H1 (cell line): ENCODE data around the gene TMUB1. TPM values are rescaled to one million over a fixed set of nuclear protein-coding genes. Genes with fewer than 3 reads are reported as not detected.

Experiments
- CTCF ChIA-PET: fragments of 300-600 bp; sonication (Branson Sonifier 250); formaldehyde crosslinking; loops from one replicate; lab custom pipeline; 2021; ENCODE audit not compliant: partially characterized antibody; lab: Charles Lee
- POLR2A ChIA-PET: fragments of 300-600 bp; sonication (Branson Sonifier 250); formaldehyde crosslinking; loops from one replicate; lab custom pipeline; 2021; ENCODE audit warnings: inconsistent platforms; ENCODE audit not compliant: partially characterized antibody; lab: Charles Lee
- DNase-seq, 2 experiments: peaks; one replicate each; pipeline versions ENCODE4 v3.0.0 to v3.0.0-alpha.2; 2010 to 2022; ENCODE audit warnings: low spot score in 2 of 2, low read depth in 1 of 2, mixed read lengths in 1 of 2
- FAIRE-seq: peaks from 2 replicates; lab custom pipeline; 2011; peaks lifted over from hg19 to GRCh38; lab: Jason Lieb, UNC
- H2AFZ ChIP-seq: 2 replicates; pipeline ENCODE4 v1.8.1; 2012; ENCODE audit warnings: low read length, inconsistent platforms
- H2AK5ac ChIP-seq: 2 replicates; pipeline ENCODE4 v1.6.1; 2013; ENCODE audit warnings: low read depth, low read length
- H2BK120ac ChIP-seq: replicated peaks from 2 replicates; pipeline ENCODE3; 2013; ENCODE audit warnings: low read depth, low read length, inconsistent platforms
- H2BK12ac ChIP-seq: 2 replicates; pipeline ENCODE4 v1.6.1; 2013; ENCODE audit warnings: low read depth, low read length
- H2BK15ac ChIP-seq: 2 replicates; pipeline ENCODE4 v1.6.1; 2013; ENCODE audit warnings: low read length
- H2BK20ac ChIP-seq: 2 replicates; pipeline ENCODE4 v1.6.1; 2013; ENCODE audit warnings: low read length
- H2BK5ac ChIP-seq: 2 replicates; pipeline ENCODE4 v1.6.1; 2013; ENCODE audit warnings: low read depth, low read length
- H3K14ac ChIP-seq: 2 replicates; pipeline ENCODE4 v1.6.1; 2013; ENCODE audit warnings: inconsistent platforms; ENCODE audit not compliant: insufficient read length
- H3K18ac ChIP-seq: 2 replicates; pipeline ENCODE4 v1.6.1; 2013; ENCODE audit warnings: low read length; ENCODE audit errors: extremely low read depth
- H3K23ac ChIP-seq: 2 replicates; pipeline ENCODE4 v1.6.1; 2013; ENCODE audit warnings: inconsistent platforms; ENCODE audit not compliant: insufficient read length
- H3K23me2 ChIP-seq: 2 replicates; pipeline ENCODE4 v1.6.1; 2013; ENCODE audit warnings: low read depth, low read length
- H3K27ac ChIP-seq: 2 replicates; pipeline ENCODE4 v1.6.1; 2011; ENCODE audit warnings: low read depth, low read length, inconsistent platforms
- H3K27me3 ChIP-seq, 4 experiments: replicated peaks in 1 of 4; 1 replicate in 1 of 4; 2 replicates in 3 of 4; pipeline versions ENCODE4 v1.6.1 to v1.8.1; 2011 to 2013; ENCODE audit warnings: low read length in 3 of 4, mild to moderate bottlenecking in 3 of 4, inconsistent platforms in 2 of 4, mixed read lengths in 2 of 4, moderate library complexity in 1 of 4; ENCODE audit not compliant: control insufficient read depth in 3 of 4, insufficient read depth in 3 of 4; ENCODE audit errors: extremely low read depth in 1 of 4
- H3K36me3 ChIP-seq, 4 experiments: 2 replicates each; pipeline versions ENCODE4 v1.6.1 to v1.8.1; 2011 to 2013; ENCODE audit warnings: mild to moderate bottlenecking in 4 of 4, low read length in 3 of 4, moderate library complexity in 2 of 4, control low read depth in 1 of 4, inconsistent platforms in 1 of 4; ENCODE audit not compliant: insufficient read depth in 4 of 4, control insufficient read depth in 2 of 4
- H3K4ac ChIP-seq: replicated peaks from 2 replicates; pipeline ENCODE3; 2013; ENCODE audit warnings: low read length, low read depth, mixed read lengths, inconsistent platforms; ENCODE audit not compliant: insufficient read length
- H3K4me1 ChIP-seq, 4 experiments: replicated peaks in 1 of 4; 1 replicate in 1 of 4; 2 replicates in 3 of 4; pipeline versions ENCODE4 v1.6.1 to v1.8.1; 2011 to 2013; ENCODE audit warnings: low read length in 3 of 4, inconsistent platforms in 2 of 4, mixed read lengths in 1 of 4; ENCODE audit not compliant: insufficient read depth in 4 of 4, control insufficient read depth in 3 of 4
- H3K4me2 ChIP-seq, 2 experiments: 2 replicates each; pipeline versions ENCODE4 v1.6.1 to v1.8.1; 2011 to 2013; ENCODE audit warnings: low read depth in 2 of 2, low read length in 2 of 2, control low read depth in 1 of 2, inconsistent platforms in 1 of 2, mild to moderate bottlenecking in 1 of 2; ENCODE audit not compliant: insufficient read depth in 1 of 2
- H3K4me3 ChIP-seq, 4 experiments: fragments of 200-600, 300-600 bp in 1 of 4; sonication (generic), shearing (Covaris generic), sonication (Bioruptor Twin) in 1 of 4; 2 replicates each; pipeline versions ENCODE4 v1.5.1 to v1.8.1; 2011 to 2016; ENCODE audit warnings: low read length in 4 of 4, low read depth in 3 of 4, control low read depth in 2 of 4, inconsistent platforms in 2 of 4, mild to moderate bottlenecking in 2 of 4, mixed read lengths in 1 of 4, moderate library complexity in 1 of 4; ENCODE audit not compliant: insufficient read depth in 2 of 4; ENCODE audit errors: extremely low read depth in 1 of 4
- H3K56ac ChIP-seq: replicated peaks from 2 replicates; pipeline ENCODE3; 2013; ENCODE audit warnings: low read depth, mild to moderate bottlenecking, mixed read lengths, low read length, inconsistent platforms; ENCODE audit not compliant: insufficient read length
- H3K79me1 ChIP-seq: 2 replicates; pipeline ENCODE4 v1.6.1; 2013; ENCODE audit warnings: low read depth, low read length, control low read depth
- H3K79me2 ChIP-seq, 2 experiments: 2 replicates each; pipeline versions ENCODE4 v1.6.1 to v1.8.1; 2012 to 2013; ENCODE audit warnings: low read length in 2 of 2, mild to moderate bottlenecking in 2 of 2, inconsistent platforms in 1 of 2; ENCODE audit not compliant: insufficient read depth in 2 of 2, control insufficient read depth in 1 of 2
- H3K9ac ChIP-seq, 4 experiments: replicated peaks in 1 of 4; 1 replicate in 1 of 4; 2 replicates in 3 of 4; pipeline versions ENCODE4 v1.6.1 to v1.8.1; 2011 to 2013; ENCODE audit warnings: low read depth in 3 of 4, low read length in 3 of 4, control low read depth in 2 of 4, mild to moderate bottlenecking in 2 of 4, moderate library complexity in 2 of 4, inconsistent platforms in 1 of 4; ENCODE audit errors: extremely low read depth in 1 of 4
- H3K9me3 ChIP-seq, 2 experiments: 2 replicates each; pipeline versions ENCODE4 v1.6.1 to v1.8.1; 2012 to 2013; ENCODE audit warnings: mild to moderate bottlenecking in 2 of 2, moderate library complexity in 2 of 2, control low read depth in 1 of 2, inconsistent platforms in 1 of 2, low read depth in 1 of 2, low read length in 1 of 2, mixed read lengths in 1 of 2; ENCODE audit not compliant: insufficient read depth in 2 of 2
- H4K20me1 ChIP-seq, 2 experiments: replicated peaks in 1 of 2; 2 replicates each; pipeline versions ENCODE3 to v1.8.1; 2011 to 2013; ENCODE audit warnings: inconsistent platforms in 2 of 2, low read length in 2 of 2, mild to moderate bottlenecking in 1 of 2; ENCODE audit not compliant: insufficient read depth in 2 of 2, control insufficient read depth in 1 of 2
- H4K5ac ChIP-seq: 2 replicates; pipeline ENCODE4 v1.6.1; 2013; ENCODE audit warnings: low read length, low read depth, mixed read lengths, inconsistent platforms; ENCODE audit not compliant: insufficient read length
- H4K8ac ChIP-seq: 2 replicates; pipeline ENCODE4 v1.8.0; 2013; ENCODE audit warnings: mild to moderate bottlenecking, moderate library complexity, low read length, inconsistent platforms; ENCODE audit not compliant: insufficient read depth; ENCODE audit errors: extremely low read depth
- H4K91ac ChIP-seq: replicated peaks from 2 replicates; pipeline ENCODE3; 2013; ENCODE audit warnings: low read length, mixed read lengths, inconsistent platforms; ENCODE audit not compliant: insufficient read length
- CEBPB ChIP-seq: IDR thresholded peaks from 2 replicates; pipeline ENCODE4 v1.6.1; 2012; ENCODE audit warnings: low read depth, low read length
- CHD2 ChIP-seq: IDR thresholded peaks from 2 replicates; pipeline ENCODE4 v1.6.1; 2012; ENCODE audit warnings: low read length, improper control_type of control experiment
- CTCF ChIP-seq, 3 experiments: IDR thresholded peaks; 1 replicate in 2 of 3; 2 replicates in 1 of 3; pipeline versions ENCODE4 v1.5.1 to v1.6.1; 2011; ENCODE audit warnings: low read length in 3 of 3, mild to moderate bottlenecking in 3 of 3, inconsistent platforms in 2 of 3, low read depth in 1 of 3, moderate library complexity in 1 of 3; ENCODE audit not compliant: insufficient read depth in 1 of 3; ENCODE audit errors: control extremely low read depth in 1 of 3
- E2F6 ChIP-seq: IDR thresholded peaks from 2 replicates; pipeline ENCODE4 v1.6.1; 2012; ENCODE audit warnings: inconsistent platforms
- HDAC2 ChIP-seq, 2 experiments: fragments of 300-600 bp in 1 of 2; sonication (generic) in 1 of 2; IDR thresholded peaks; 2 replicates each; pipeline ENCODE4 v1.6.1; 2011 to 2012; ENCODE audit warnings: low read depth in 2 of 2, low read length in 2 of 2, mild to moderate bottlenecking in 2 of 2, moderate library complexity in 2 of 2, borderline replicate concordance in 1 of 2, inconsistent platforms in 1 of 2
- POU5F1 ChIP-seq: IDR thresholded peaks from 2 replicates; pipeline ENCODE4 v1.6.1; 2011; ENCODE audit warnings: low read depth, mild to moderate bottlenecking, low read length, moderate library complexity
- RXRA ChIP-seq: IDR thresholded peaks from 2 replicates; pipeline ENCODE4 v1.6.1; 2011; ENCODE audit warnings: low read depth, mild to moderate bottlenecking, low read length, moderate library complexity; ENCODE audit not compliant: insufficient read depth
- ZNF274 ChIP-seq: IDR thresholded peaks from 2 replicates; pipeline ENCODE4 v1.7.0; 2012; ENCODE audit warnings: low read length, borderline replicate concordance; ENCODE audit errors: extremely low read depth
- WGBS, 2 experiments: shearing (Covaris generic) in 1 of 2; methylation state at CpG; one replicate each; pipeline versions ENCODE4 v1.1.6 to v1.1.7; 2013 to 2015; ENCODE audit warnings: low lambda C conversion rate in 2 of 2, mixed read lengths in 2 of 2, inconsistent platforms in 1 of 2, low coverage in 1 of 2, missing lambda C conversion rate in 1 of 2; ENCODE audit not compliant: insufficient replicate concordance in 2 of 2, insufficient coverage in 1 of 2, insufficient read length in 1 of 2; ENCODE audit errors: extremely low coverage in 1 of 2, missing lambda C conversion rate in 1 of 2; 5-methylcytosine and 5-hydroxymethylcytosine counted together
- polyA plus RNA-seq, 7 experiments: library from polyadenylated mRNA; depleted of rRNA in 3 of 7; stranded (reverse) in 5 of 7; unstranded in 2 of 7; fragments of >200 nt in 5 of 7; fragments of 200-250 nt in 2 of 7; gene quantifications; 1 replicate in 5 of 7; 2 replicates in 1 of 7; 4 replicates in 1 of 7; pipeline versions ENCODE4 v1.2.1 to v1.2.3, GENCODE V29; 2011 to 2013; ENCODE audit warnings: missing spikeins in 2 of 7, mixed read lengths in 2 of 7
- total RNA-seq: library from RNA; stranded (reverse); fragmentation: NEBNext Ultra II Directional; extraction: Animal tissue kit (Norgen Biotek cat#: 25700); gene quantifications from 2 replicates; pipeline ENCODE4 v1.2.1, GENCODE V29; 2021

The TMUB1 gene
- total and polyA plus RNA-seq, 2 of the 8 experiments (the other 6 are each of a cell fraction or from before 2014, with no cell fraction given) = 41.4 to 56.2 TPM

- Histone ChIP-seq H4K5ac (no peak overlapping the region), H3K27me3 (no peaks in the 10 kb centered on the region), H3K4me1 (peaks cover 3 to 16% (median 14%) of the 10 kb centered on the region in 4 experiments), H4K20me1 (peaks cover 5 to 11% of the 10 kb centered on the region in 2 experiments), H2BK15ac (no peak overlapping the region), H3K23me2 (peaks cover 11% of the 10 kb centered on the region; the same call in 1 of the 2 replicates), H2AFZ (no peak overlapping the region), H3K79me2 (peaks cover 0 to 8% of the 10 kb centered on the region in 2 experiments; a peak in 1 of 4 replicates), H3K14ac (no peak overlapping the region), H3K4me3 (no peak overlapping the region), H3K36me3 (peaks cover 13 to 56% (median 34%) of the 10 kb centered on the region in 4 experiments), H4K91ac (no peak overlapping the region), H3K9ac (no peak overlapping the region), H4K8ac (no peak overlapping the region), H3K4ac (no peak overlapping the region), H3K4me2 (no peak overlapping the region), H3K18ac (no peak overlapping the region), H2BK120ac (no peak overlapping the region), H3K79me1 (peaks cover 3% of the 10 kb centered on the region; the same call in 1 of the 2 replicates), H2AK5ac (no peak overlapping the region), H2BK5ac (no peak overlapping the region), H3K23ac (no peak overlapping the region), H3K56ac (no peak overlapping the region), H3K27ac (no peak overlapping the region), H3K9me3 (no peaks in the 10 kb centered on the region), H2BK12ac (no peak overlapping the region), H2BK20ac (no peak overlapping the region)
- no peak for FAIRE-seq
- ChIA-PET POLR2A (interaction anchor here (0.6 to 7.9 kb wide), 4 partner anchors 11 to 375 kb away, joined by 3 to 77 read pairs (median 4); partner anchors contain the start of genes FASTK and TMUB1), CTCF (interaction anchor here (0.5 to 9.0 kb wide), 13 partner anchors 10 to 708 kb away, joined by 3 to 81 read pairs (median 3); partner anchors contain the start of gene CHPF2)
- DNase-seq = no peak
- 86% methylated on average over 21 of the region's 39 CpGs; no CpG with 5 or more reads in 1 of the 2 experiments for WGBS, 2 experiments
- no peak for TF ChIP-seq CTCF (IDR thresholded peaks at IDR 0.05; ENCODE audit: control extremely low read depth in 1 of 3, insufficient read depth in 1 of 3, low read depth in 1 of 3, low read length in 3 of 3)
- no peak for TF ChIP-seq HDAC2 (IDR thresholded peaks at IDR 0.05; ENCODE audit: borderline replicate concordance in 1 of 2, low read depth in 2 of 2, low read length in 2 of 2)
- no peak for TF ChIP-seq ZNF274
- TF ChIP-seq CHD2 = no peak
- TF ChIP-seq RXRA = no peak
- no peak for TF ChIP-seq E2F6
- no peak for TF ChIP-seq POU5F1
- TF ChIP-seq CEBPB = no peak
Observed at GRCh38 chr7:151066273-151066974, 16.9 kb downstream of the TMUB1 start.
